ENCODE measurements around the gene OOSP3.

Gene OOSP3

DNA sequence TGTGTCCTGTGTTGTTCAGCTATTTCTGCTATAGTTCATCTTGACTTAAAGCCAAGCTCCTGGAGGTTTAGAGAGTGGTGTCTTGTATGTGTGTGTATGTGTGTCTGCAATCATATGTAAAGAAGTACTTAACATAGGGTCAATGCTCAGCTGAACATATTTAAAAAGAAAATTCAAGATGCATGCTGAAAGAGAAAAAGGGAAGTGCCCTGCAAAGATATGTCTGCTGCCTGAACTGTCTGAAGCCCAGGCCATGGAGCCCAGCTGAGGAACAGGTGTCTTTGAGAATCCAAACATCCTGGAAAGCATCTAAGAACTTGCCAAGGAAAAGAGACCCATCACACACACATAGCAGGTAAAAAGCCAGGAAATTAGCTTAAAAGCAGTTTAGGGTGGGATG, 18.9 kb upstream of the OOSP3 start:
- no peak overlapping the region for H3K4me3 ChIP-seq (ENCODE audit: control insufficient read depth, low read depth, low read length)
- DNase-seq (ENCODE audit: low read depth) = no peak
- TF ChIP-seq CTCF (conservative IDR thresholded peaks at IDR 0.05; ENCODE audit: control insufficient read depth, insufficient read depth, low read depth, low read length) = no peak

DNA sequence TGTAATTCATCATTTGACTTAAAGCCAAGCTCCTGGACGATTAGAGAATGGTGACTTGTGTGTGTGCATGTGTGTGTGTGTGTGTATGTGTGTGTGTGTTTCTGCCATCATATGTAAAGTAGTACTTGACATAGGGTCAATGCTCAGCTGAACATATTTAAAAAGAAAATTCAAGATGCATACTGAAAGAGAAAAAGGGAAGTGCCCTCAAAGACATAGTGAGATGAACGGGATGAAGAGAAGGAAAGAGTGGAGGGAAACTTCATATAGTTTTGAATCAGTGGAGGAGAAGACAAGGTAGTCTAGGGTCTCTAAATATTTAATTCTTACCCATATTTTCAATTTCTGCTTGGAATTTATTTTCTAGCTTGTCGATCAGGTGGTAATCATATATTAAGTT, 16.3 kb upstream of the OOSP3 start:
- DNase-seq (ENCODE audit: low read depth) = no peak
- no peak for TF ChIP-seq CTCF (conservative IDR thresholded peaks at IDR 0.05; ENCODE audit: control insufficient read depth, insufficient read depth, low read depth, low read length)
- no peak overlapping the region for H3K4me3 ChIP-seq (ENCODE audit: control insufficient read depth, low read depth, low read length)

- DNase-seq (ENCODE audit: low read depth) = no peak
- no peak overlapping the region for H3K4me3 ChIP-seq (ENCODE audit: control insufficient read depth, low read depth, low read length)
- no peak for TF ChIP-seq CTCF (conservative IDR thresholded peaks at IDR 0.05; ENCODE audit: control insufficient read depth, insufficient read depth, low read depth, low read length)
These were observed 13.6 kb upstream of the OOSP3 start for GRCh38 chr11:59865031-59865430.

GRCh38 chr11:59866397-59866796, 12.2 kb upstream of the OOSP3 start, which contains the start of gene TCN1:
Gene TCN1 (minus strand): TSS chr11:59866487. CDS start chr11:59866470, 17 bp downstream.
- no peak within 1 kb of the TSS for H3K4me3 ChIP-seq (ENCODE audit: control insufficient read depth, low read depth, low read length)
- no peak for DNase-seq (ENCODE audit: low read depth)
- no peak for TF ChIP-seq CTCF (conservative IDR thresholded peaks at IDR 0.05; ENCODE audit: control insufficient read depth, insufficient read depth, low read depth, low read length)

GRCh38 chr11:59866836-59867235, 11.7 kb upstream of the OOSP3 start:
- no peak for TF ChIP-seq CTCF (conservative IDR thresholded peaks at IDR 0.05; ENCODE audit: control insufficient read depth, insufficient read depth, low read depth, low read length)
- no peak for DNase-seq (ENCODE audit: low read depth)
- no peak overlapping the region for H3K4me3 ChIP-seq (ENCODE audit: control insufficient read depth, low read depth, low read length)

GRCh38 chr11:59867946-59868345, 10.6 kb upstream of the OOSP3 start:
- H3K4me3 ChIP-seq (ENCODE audit: control insufficient read depth, low read depth, low read length) = no peak overlapping the region
- no peak for TF ChIP-seq CTCF (conservative IDR thresholded peaks at IDR 0.05; ENCODE audit: control insufficient read depth, insufficient read depth, low read depth, low read length)
- DNase-seq (ENCODE audit: low read depth) = no peak

GRCh38 chr11:59872076-59872475, 6.5 kb upstream of the OOSP3 start:
- H3K4me3 ChIP-seq (ENCODE audit: control insufficient read depth, low read depth, low read length) = no peak overlapping the region

More at GRCh38 chr11:59872076-59872475, 6.5 kb upstream of the OOSP3 start:
- no peak for DNase-seq (ENCODE audit: low read depth)
- no peak for TF ChIP-seq CTCF (conservative IDR thresholded peaks at IDR 0.05; ENCODE audit: control insufficient read depth, insufficient read depth, low read depth, low read length)

All from fibroblast of mammary gland (primary cell).